Measurements from ENCODE around the gene AVEN.

AVEN gene

GRCh38 chr15:33866101-33866737 lies 172.8 kb downstream of the AVEN start:
- in situ Hi-C loops (cut with HindIII; ENCODE audit: low sequenced_read_pairs), result no loop called here
- no peak for DNase-seq (ENCODE audit: low read depth, low spot score)

GRCh38 chr15:33865416-33865815 lies 173.6 kb downstream of the AVEN start:
- peak; percentile 42 for DNase-seq (ENCODE audit: low read depth, low spot score)
- TF ChIP-seq CTCF (IDR thresholded peaks at IDR 0.05; ENCODE audit: low read depth, low read length), result no peak
- in situ Hi-C loops (cut with HindIII; ENCODE audit: low sequenced_read_pairs), result no loop called here
- no peak overlapping the region for H3K4me3 ChIP-seq (ENCODE audit: low read depth, low read length)

More at GRCh38 chr15:33866101-33866737, 172.8 kb downstream of the AVEN start:
- H3K4me3 ChIP-seq (ENCODE audit: low read depth, low read length), result no peak overlapping the region
- TF ChIP-seq CTCF (IDR thresholded peaks at IDR 0.05; ENCODE audit: low read depth, low read length), result no peak

DNA sequence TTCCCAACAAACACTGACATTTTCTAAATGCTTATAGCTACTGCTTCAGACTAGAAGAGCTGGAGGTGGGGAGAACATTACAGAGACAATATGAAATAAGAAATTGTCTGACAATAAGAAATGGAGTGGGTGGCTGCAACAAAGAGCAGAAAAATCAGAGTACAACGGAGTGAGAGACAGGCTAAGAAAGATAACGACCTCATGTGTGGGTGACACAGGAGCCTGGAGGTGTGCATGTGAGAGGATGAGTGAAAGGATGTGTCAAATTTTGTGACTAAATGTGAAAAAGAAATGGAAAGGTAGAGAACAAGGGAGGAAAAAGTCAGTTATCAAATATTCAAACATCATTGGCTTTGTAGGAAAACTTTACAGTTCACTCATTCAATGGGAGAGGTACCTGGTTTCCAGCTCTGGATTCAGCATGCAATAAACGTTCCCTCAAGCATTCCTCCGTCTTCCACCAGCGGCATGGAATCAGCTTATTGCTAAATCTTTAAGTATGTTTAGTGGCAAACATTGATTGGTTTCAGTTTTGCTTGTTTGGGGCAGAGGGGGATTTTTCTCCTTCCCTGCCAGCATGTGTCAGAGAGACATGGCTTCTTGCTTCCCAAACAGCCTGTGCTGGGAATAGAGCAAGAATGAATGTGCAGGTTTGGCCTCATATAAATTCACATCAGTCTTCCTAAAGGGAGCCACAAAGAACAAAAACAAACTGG lies 174.5 kb downstream of the AVEN start:
- TF ChIP-seq CTCF (IDR thresholded peaks at IDR 0.05; ENCODE audit: low read depth, low read length), result no peak
- H3K4me3 ChIP-seq (ENCODE audit: low read depth, low read length), result no peak overlapping the region
- in situ Hi-C loops (cut with HindIII; ENCODE audit: low sequenced_read_pairs), result no loop called here
- peak; percentile 4 for DNase-seq (ENCODE audit: low read depth, low spot score)

DNA sequence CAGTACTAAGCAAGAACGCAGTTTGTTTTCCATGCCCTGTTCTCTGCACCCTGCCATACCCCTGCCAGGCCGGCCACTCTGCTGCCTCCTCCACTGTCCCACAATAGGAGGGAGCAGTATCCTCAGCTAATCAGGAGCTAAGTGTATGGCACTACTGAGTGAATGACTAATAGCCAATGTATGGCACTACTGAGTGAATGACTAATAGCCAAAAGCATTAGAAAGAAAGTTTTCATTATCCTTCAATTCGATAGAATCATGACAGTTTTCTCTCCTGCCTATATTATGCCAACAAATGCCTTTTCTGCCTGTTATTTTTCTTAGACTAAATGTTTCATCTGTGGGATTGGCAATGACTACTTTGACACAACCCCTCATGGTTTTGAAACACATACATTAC lies 178.2 kb downstream of the AVEN start:
- DNase-seq (ENCODE audit: low read depth, low spot score), result peak; percentile 45

GRCh38 chr15:33859992-33860545 lies 178.9 kb downstream of the AVEN start:
- no peak for TF ChIP-seq CTCF (IDR thresholded peaks at IDR 0.05; ENCODE audit: low read depth, low read length)
- H3K4me3 ChIP-seq (ENCODE audit: low read depth, low read length), result no peak overlapping the region
- no peak for DNase-seq (ENCODE audit: low read depth, low spot score)
- in situ Hi-C loops (cut with HindIII; ENCODE audit: low sequenced_read_pairs), result no loop called here

More for the DNA sequence above, 178.2 kb downstream of the AVEN start:
- in situ Hi-C loops (cut with HindIII; ENCODE audit: low sequenced_read_pairs), result no loop called here
- TF ChIP-seq CTCF (IDR thresholded peaks at IDR 0.05; ENCODE audit: low read depth, low read length), result no peak
- no peak overlapping the region for H3K4me3 ChIP-seq (ENCODE audit: low read depth, low read length)

- H3K4me3 ChIP-seq (ENCODE audit: low read depth, low read length), result no peak overlapping the region
- no peak for TF ChIP-seq CTCF (IDR thresholded peaks at IDR 0.05; ENCODE audit: low read depth, low read length)
- DNase-seq (ENCODE audit: low read depth, low spot score), result no peak
- in situ Hi-C loops (cut with HindIII; ENCODE audit: low sequenced_read_pairs), result no loop called here
Measured at GRCh38 chr15:33858836-33859235, 180.2 kb downstream of the AVEN start.

All from astrocyte of the spinal cord (primary cell).